ENCODE measurements around the gene PLCB3.
A peak's percentile ranks its signal among the peaks of the same experiment; 100 is the strongest.

Gene PLCB3

DNA sequence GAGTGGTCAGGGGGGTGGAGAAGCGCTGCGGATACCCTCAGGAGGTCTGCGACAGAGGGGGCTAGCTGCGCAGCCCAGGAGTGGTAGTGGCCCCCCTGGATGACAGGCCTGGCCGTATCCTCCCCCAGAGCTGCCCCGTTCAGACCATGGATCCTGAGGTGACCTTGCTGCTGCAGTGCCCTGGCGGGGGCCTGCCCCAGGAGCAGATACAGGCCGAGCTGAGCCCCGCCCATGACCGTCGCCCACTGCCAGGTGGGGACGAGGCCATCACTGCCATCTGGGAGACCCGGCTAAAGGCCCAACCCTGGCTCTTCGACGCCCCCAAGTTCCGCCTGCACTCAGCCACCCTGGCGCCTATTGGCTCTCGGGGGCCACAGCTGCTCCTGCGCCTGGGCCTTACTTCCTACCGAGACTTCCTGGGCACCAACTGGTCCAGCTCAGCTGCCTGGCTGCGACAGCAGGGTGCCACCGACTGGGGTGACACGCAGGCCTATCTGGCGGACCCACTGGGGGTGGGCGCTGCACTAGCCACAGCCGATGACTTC is 24.8 kb upstream of the PLCB3 start:
- H3K27me3 ChIP-seq (ENCODE audit: insufficient read depth, poor library complexity, severe bottlenecking): no peaks in the 10 kb centered on the region
- DNase-seq (ENCODE audit: low read depth in 1 of 2, low spot score in 1 of 2): peak; percentile 78 to 80
- H3K4me3 ChIP-seq (replicated peaks; ENCODE audit: insufficient read depth, low read length): peak overlapping the region; percentile 71
- peak overlapping the region; percentile 78 for H3K27ac ChIP-seq (replicated peaks)
- TF ChIP-seq GABPA (IDR thresholded peaks at IDR 0.05; ENCODE audit: low read depth): no peak

- TF ChIP-seq CTCF (IDR thresholded peaks at IDR 0.05; ENCODE audit: insufficient read depth, low read length) (no peak), SPI1 (IDR thresholded peaks at IDR 0.05; ENCODE audit: borderline replicate concordance, low read depth) (no peak), GABPA (IDR thresholded peaks at IDR 0.05; ENCODE audit: low read depth) (no peak), POLR2AphosphoS5 (IDR thresholded peaks at IDR 0.05; ENCODE audit: low read depth) (no peak)
- TF ChIP-seq, protein P1, sequence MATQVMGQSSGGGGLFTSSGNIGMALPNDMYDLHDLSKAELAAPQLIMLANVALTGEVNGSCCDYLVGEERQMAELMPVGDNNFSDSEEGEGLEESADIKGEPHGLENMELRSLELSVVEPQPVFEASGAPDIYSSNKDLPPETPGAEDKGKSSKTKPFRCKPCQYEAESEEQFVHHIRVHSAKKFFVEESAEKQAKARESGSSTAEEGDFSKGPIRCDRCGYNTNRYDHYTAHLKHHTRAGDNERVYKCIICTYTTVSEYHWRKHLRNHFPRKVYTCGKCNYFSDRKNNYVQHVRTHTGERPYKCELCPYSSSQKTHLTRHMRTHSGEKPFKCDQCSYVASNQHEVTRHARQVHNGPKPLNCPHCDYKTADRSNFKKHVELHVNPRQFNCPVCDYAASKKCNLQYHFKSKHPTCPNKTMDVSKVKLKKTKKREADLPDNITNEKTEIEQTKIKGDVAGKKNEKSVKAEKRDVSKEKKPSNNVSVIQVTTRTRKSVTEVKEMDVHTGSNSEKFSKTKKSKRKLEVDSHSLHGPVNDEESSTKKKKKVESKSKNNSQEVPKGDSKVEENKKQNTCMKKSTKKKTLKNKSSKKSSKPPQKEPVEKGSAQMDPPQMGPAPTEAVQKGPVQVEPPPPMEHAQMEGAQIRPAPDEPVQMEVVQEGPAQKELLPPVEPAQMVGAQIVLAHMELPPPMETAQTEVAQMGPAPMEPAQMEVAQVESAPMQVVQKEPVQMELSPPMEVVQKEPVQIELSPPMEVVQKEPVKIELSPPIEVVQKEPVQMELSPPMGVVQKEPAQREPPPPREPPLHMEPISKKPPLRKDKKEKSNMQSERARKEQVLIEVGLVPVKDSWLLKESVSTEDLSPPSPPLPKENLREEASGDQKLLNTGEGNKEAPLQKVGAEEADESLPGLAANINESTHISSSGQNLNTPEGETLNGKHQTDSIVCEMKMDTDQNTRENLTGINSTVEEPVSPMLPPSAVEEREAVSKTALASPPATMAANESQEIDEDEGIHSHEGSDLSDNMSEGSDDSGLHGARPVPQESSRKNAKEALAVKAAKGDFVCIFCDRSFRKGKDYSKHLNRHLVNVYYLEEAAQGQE (IDR thresholded peaks at IDR 0.05; ENCODE audit: insufficient replicate concordance, low read depth): no peak
- no peak for DNase-seq (ENCODE audit: low read depth in 1 of 2, low spot score in 1 of 2)
- H3K27me3 ChIP-seq (ENCODE audit: insufficient read depth, poor library complexity, severe bottlenecking): no peaks in the 10 kb centered on the region
- peak overlapping the region; percentile 71 for H3K4me3 ChIP-seq (replicated peaks; ENCODE audit: insufficient read depth, low read length)
- H3K27ac ChIP-seq (replicated peaks): no peak overlapping the region
These were observed 23.8 kb upstream of the PLCB3 start for GRCh38 chr11:64227405-64227956.

DNA sequence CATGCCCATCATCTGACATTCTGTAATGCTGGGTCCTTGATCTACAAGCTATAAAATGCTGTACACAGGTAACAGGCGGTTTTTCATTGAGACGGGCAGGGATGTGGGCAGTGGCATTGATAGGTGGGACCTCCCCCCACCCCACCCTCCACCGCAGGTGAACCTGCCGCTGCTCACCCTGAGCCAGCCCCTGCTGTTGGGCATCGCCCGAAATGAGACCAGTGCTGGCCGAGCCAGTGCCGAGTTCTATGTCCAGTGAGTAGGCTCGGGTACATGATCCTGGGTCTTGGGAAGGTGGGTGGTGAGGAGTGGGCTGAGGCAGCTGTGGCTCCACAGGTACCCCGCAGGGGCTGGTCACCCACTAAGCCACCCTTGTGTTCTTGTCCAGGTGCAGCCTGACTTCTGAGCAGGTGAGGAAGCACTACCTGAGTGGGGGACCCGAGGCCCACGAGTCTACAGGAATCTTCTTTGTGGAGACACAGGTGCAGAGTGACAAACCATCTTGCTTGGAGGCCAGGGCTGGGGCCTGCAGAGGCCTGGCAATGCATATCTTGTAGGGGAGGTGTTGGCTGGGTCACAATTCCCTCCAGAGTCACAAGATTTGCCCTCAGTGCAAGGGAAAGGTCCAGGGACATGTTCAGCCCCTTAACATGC is 22.1 kb upstream of the PLCB3 start:
- Histone ChIP-seq H3K4me3 (replicated peaks; ENCODE audit: insufficient read depth, low read length) (no peak overlapping the region), H3K27ac (replicated peaks) (no peak overlapping the region), H3K27me3 (ENCODE audit: insufficient read depth, poor library complexity, severe bottlenecking) (no peaks in the 10 kb centered on the region)
- TF ChIP-seq, protein P1 (IDR thresholded peaks at IDR 0.05; ENCODE audit: insufficient replicate concordance, low read depth): no peak
- no peak for TF ChIP-seq SPI1 (IDR thresholded peaks at IDR 0.05; ENCODE audit: borderline replicate concordance, low read depth)
- no peak for TF ChIP-seq CTCF (IDR thresholded peaks at IDR 0.05; ENCODE audit: insufficient read depth, low read length)
- TF ChIP-seq GABPA (IDR thresholded peaks at IDR 0.05; ENCODE audit: low read depth): no peak
- no peak for DNase-seq (ENCODE audit: low read depth in 1 of 2, low spot score in 1 of 2)

DNA sequence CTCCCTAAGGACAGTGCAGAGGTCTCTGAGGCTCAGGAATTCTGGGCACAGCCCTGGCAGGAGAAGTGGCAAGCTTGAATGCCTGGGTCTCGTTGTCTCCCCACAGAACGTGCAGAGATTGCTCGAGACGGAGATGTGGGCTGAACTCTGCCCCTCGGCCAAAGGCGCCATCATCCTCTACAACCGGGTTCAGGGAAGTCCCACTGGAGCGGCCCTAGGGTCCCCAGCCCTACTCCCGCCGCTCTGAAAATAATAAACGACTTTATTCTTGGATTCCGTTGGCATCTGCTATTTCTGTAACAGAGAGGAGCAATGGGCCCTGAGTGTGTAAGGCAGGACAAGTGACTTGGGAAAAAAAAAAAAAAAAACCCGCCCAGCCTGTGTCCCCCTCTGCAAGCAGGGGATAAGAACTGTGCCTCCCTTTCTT is 21.6 kb upstream of the PLCB3 start:
- H3K4me3 ChIP-seq (replicated peaks; ENCODE audit: insufficient read depth, low read length): peak overlapping the region; percentile 73
- H3K27me3 ChIP-seq (ENCODE audit: insufficient read depth, poor library complexity, severe bottlenecking): no peaks in the 10 kb centered on the region
- TF ChIP-seq POLR2AphosphoS5 (IDR thresholded peaks at IDR 0.05; ENCODE audit: low read depth) (no peak), SPI1 (IDR thresholded peaks at IDR 0.05; ENCODE audit: borderline replicate concordance, low read depth) (no peak), CTCF (IDR thresholded peaks at IDR 0.05; ENCODE audit: insufficient read depth, low read length) (no peak), GABPA (IDR thresholded peaks at IDR 0.05; ENCODE audit: low read depth) (no peak)
- TF ChIP-seq, protein P1 (IDR thresholded peaks at IDR 0.05; ENCODE audit: insufficient replicate concordance, low read depth): no peak
- H3K27ac ChIP-seq (replicated peaks): peak overlapping the region; percentile 79
- DNase-seq (ENCODE audit: low read depth in 1 of 2, low spot score in 1 of 2): no peak

Measured in HL-60 (cell line).